GM21619 (cell line): ENCODE results near the gene ENPP5.

Experiments
- ATAC-seq: cut with Tn5 transposase; IDR thresholded peaks from one replicate; pipeline ENCODE4 v1.9.1; 2021; ENCODE audit not compliant: unreplicated experiment

Gene ENPP5

GRCh38 chr6:46115634-46116033 is 55.1 kb downstream of the ENPP5 start:
- no peak for ATAC-seq

DNA sequence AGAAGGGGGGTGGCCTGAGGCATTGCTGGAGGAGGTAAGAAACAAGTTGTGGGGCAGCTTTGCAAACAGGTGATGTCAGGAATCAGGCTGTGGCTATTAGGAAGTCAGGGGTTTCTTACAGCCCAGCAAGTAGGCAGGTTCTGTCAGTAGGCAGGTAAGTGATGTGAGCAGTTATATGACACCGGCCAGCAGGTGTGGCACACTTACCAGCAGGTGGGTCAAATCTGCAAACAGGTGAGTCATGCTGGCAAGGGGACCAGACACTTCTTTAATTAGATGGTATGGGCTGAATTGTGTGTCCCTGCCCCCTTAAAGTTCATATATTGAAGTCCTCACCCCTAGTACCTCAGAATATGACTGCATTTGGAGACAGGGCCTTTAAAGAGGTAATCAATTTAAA is 57.4 kb downstream of the ENPP5 start:
- no peak for ATAC-seq
